Stimulated activated CD4-positive, alpha-beta T cell treated with anti-CD3 and anti-CD28 coated beads, Interleukin-12 subunit alpha, Interleukin-12 subunit beta, amount 100 ng/mL, for 4 hours (primary cell): Measurements from ENCODE around the gene NPIPA7.
"Not testable (repeated sequence)": the region's sequence is repeated elsewhere in the genome, so short reads cannot be mapped to it uniquely, and the experiment has no call there.

ENCODE experiments used
- DNase-seq: peaks from one replicate; pipeline ENCODE4 v3.0.0-alpha.2; 2020

Gene NPIPA7

GRCh38 chr16:16378840-16379239, at the start of gene NPIPA7:
NPIPA7 (plus strand) TSS chr16:16379140; CDS start chr16:16379245, 105 bp downstream.
- DNase-seq: not testable (repeated sequence)

- DNase-seq: not testable (repeated sequence)
Observed at GRCh38 chr16:16331466-16331865, 47.5 kb upstream of the NPIPA7 start.

- DNase-seq: not testable (repeated sequence)
Observed at GRCh38 chr16:16357556-16357955, 21.4 kb upstream of the NPIPA7 start.

GRCh38 chr16:16358539-16359240, 20.2 kb upstream of the NPIPA7 start:
- DNase-seq: not testable (repeated sequence)

- DNase-seq: not testable (repeated sequence)
Observed at GRCh38 chr16:16363595-16363994, 15.3 kb upstream of the NPIPA7 start.

- DNase-seq: not testable (repeated sequence)
Observed at GRCh38 chr16:16364100-16364499, 14.8 kb upstream of the NPIPA7 start.

- not testable (repeated sequence) for DNase-seq
Observed at GRCh38 chr16:16364701-16365100, 14.2 kb upstream of the NPIPA7 start.

GRCh38 chr16:16365319-16365718, 13.6 kb upstream of the NPIPA7 start:
- not testable (repeated sequence) for DNase-seq

- DNase-seq: not testable (repeated sequence)
Observed at GRCh38 chr16:16365851-16366250, 13.1 kb upstream of the NPIPA7 start.

- not testable (repeated sequence) for DNase-seq
Observed at GRCh38 chr16:16366552-16367284, 12.2 kb upstream of the NPIPA7 start.

GRCh38 chr16:16367285-16367628, 11.7 kb upstream of the NPIPA7 start:
- DNase-seq: not testable (repeated sequence)

GRCh38 chr16:16369081-16369856, 9.7 kb upstream of the NPIPA7 start:
- DNase-seq: not testable (repeated sequence)

- not testable (repeated sequence) for DNase-seq
Observed at GRCh38 chr16:16371136-16371735, 7.7 kb upstream of the NPIPA7 start.

GRCh38 chr16:16374192-16374591, 4.7 kb upstream of the NPIPA7 start:
- DNase-seq: not testable (repeated sequence)

GRCh38 chr16:16399685-16400084, 20.7 kb downstream of the NPIPA7 start:
- not testable (repeated sequence) for DNase-seq

GRCh38 chr16:16402333-16402732, 23.4 kb downstream of the NPIPA7 start:
- not testable (repeated sequence) for DNase-seq

- not testable (repeated sequence) for DNase-seq
Observed at GRCh38 chr16:16404283-16404682, 25.3 kb downstream of the NPIPA7 start.

GRCh38 chr16:16405421-16405820, 26.5 kb downstream of the NPIPA7 start:
- not testable (repeated sequence) for DNase-seq

- not testable (repeated sequence) for DNase-seq
Observed at GRCh38 chr16:16408430-16408829, 29.5 kb downstream of the NPIPA7 start.

- DNase-seq: not testable (repeated sequence)
Observed at GRCh38 chr16:16413773-16414172, 34.8 kb downstream of the NPIPA7 start.

GRCh38 chr16:16417071-16417470, 38.1 kb downstream of the NPIPA7 start:
- not testable (repeated sequence) for DNase-seq

- not testable (repeated sequence) for DNase-seq
Observed at GRCh38 chr16:16417914-16418544, 39.1 kb downstream of the NPIPA7 start.
